PC-9 (cell line): ENCODE results near the gene OR6X1.
"Not testable (repeated sequence)": the region's sequence is repeated elsewhere in the genome, so short reads cannot be mapped to it uniquely, and the experiment has no call there.

Experiments used
- EZH2 ChIP-seq: fragments of 200-600 bp; sonication (generic); IDR thresholded peaks from 2 replicates; pipeline ENCODE4 v1.8.0; 2017; ENCODE audit warnings: antibody characterized with exemption, low read depth
- TF ChIP-seq, protein P1 (sequence below): fragments of 200-600 bp; sonication (generic); conservative IDR thresholded peaks from 2 replicates; pipeline ENCODE4 v1.6.1; 2017; ENCODE audit warnings: mixed run types, antibody characterized with exemption, mild to moderate bottlenecking, moderate library complexity

DNA sequence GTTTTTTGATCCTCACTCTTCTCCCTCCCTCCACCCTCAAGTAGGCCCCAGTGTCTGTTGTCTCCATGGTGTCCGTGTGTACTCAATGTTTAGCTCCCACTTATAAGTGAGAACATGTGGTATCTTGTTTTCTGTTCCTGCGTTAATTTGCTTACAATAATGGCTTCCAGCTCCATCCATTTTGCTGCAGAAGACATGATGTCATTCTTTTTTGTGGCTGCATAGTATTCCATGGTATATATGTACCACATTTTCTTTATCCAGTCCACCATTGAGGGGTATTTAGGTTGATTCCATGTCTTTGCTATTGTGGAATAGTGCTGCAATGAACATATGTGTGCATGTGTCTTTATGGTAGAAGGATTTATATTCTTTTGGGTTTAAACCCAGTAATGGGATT lies 6.0 kb downstream of the OR6X1 start:
- TF ChIP-seq, protein P1, sequence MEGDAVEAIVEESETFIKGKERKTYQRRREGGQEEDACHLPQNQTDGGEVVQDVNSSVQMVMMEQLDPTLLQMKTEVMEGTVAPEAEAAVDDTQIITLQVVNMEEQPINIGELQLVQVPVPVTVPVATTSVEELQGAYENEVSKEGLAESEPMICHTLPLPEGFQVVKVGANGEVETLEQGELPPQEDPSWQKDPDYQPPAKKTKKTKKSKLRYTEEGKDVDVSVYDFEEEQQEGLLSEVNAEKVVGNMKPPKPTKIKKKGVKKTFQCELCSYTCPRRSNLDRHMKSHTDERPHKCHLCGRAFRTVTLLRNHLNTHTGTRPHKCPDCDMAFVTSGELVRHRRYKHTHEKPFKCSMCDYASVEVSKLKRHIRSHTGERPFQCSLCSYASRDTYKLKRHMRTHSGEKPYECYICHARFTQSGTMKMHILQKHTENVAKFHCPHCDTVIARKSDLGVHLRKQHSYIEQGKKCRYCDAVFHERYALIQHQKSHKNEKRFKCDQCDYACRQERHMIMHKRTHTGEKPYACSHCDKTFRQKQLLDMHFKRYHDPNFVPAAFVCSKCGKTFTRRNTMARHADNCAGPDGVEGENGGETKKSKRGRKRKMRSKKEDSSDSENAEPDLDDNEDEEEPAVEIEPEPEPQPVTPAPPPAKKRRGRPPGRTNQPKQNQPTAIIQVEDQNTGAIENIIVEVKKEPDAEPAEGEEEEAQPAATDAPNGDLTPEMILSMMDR, result not testable (repeated sequence)
- TF ChIP-seq EZH2, result not testable (repeated sequence)
